WERI-Rb-1 (cell line): ENCODE measurements around the gene SKAP1.

Source experiments
- DNase-seq: peaks from one replicate; pipeline ENCODE4 v3.0.0-alpha.2; 2020
- H3K27ac ChIP-seq: fragments of 250-450 bp; sonication (Bioruptor Pico); 2 replicates; pipeline ENCODE4 v1.5.1; 2020; ENCODE audit warnings: mild to moderate bottlenecking, moderate library complexity
- H3K27me3 ChIP-seq: fragments of 250-450 bp; sonication (Bioruptor Pico); 2 replicates; pipeline ENCODE4 v1.5.1; 2021; ENCODE audit warnings: mild to moderate bottlenecking, low read depth, moderate library complexity; ENCODE audit not compliant: insufficient read depth, severe bottlenecking
- H3K36me3 ChIP-seq: fragments of 250-450 bp; sonication (Bioruptor Pico); 2 replicates; pipeline ENCODE4 v1.5.1; 2020; ENCODE audit warnings: mild to moderate bottlenecking, moderate library complexity
- H3K4me3 ChIP-seq: 2 replicates; pipeline ENCODE4 v1.5.1; 2011; ENCODE audit warnings: low read depth, mild to moderate bottlenecking, control low read depth, low read length
- H3K9me3 ChIP-seq: fragments of 250-450 bp; sonication (Bioruptor Pico); 2 replicates; pipeline ENCODE4 v1.5.1; 2021; ENCODE audit warnings: mild to moderate bottlenecking, moderate library complexity; ENCODE audit not compliant: severe bottlenecking
- CTCF ChIP-seq: IDR thresholded peaks from 2 replicates; pipeline ENCODE4 v1.5.1; 2011; ENCODE audit warnings: low read depth, mild to moderate bottlenecking, control low read depth, inconsistent platforms, low read length

SKAP1 gene

DNA sequence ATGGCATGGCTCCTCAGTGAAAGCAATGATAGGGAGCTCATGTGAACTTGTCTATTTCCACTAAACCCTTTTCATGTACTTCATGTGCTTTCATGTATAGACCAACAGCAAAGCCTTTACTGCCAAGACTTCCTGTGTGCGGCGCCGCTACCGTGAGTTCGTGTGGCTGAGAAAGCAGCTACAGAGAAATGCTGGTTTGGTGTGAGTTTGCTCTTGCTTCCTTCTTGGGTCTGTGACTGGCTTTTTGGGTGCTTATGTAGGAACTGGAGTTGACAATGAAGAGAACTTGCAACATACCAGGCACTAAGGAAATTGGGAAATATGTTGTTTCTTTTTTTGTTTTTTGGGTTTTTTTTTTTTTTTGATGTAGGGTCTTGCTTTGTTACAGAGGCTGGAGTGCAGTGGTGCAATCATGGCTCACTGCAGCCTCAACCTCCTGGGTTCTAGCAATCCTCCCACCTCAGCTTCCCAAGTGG, 316.8 kb downstream of the SKAP1 start:
- no peaks in the 10 kb centered on the region for H3K27me3 ChIP-seq
- H3K9me3 ChIP-seq: no peaks in the 10 kb centered on the region
- peaks cover 48% of the 10 kb centered on the region for H3K36me3 ChIP-seq
- H3K4me3 ChIP-seq: no peak overlapping the region
- TF ChIP-seq CTCF: no peak
- DNase-seq: no peak
- H3K27ac ChIP-seq: no peak overlapping the region

GRCh38 chr17:48111937-48112241, 318.1 kb downstream of the SKAP1 start:
- Histone ChIP-seq H3K9me3 (no peaks in the 10 kb centered on the region), H3K27ac (no peak overlapping the region), H3K4me3 (no peak overlapping the region), H3K36me3 (peaks cover 34% of the 10 kb centered on the region), H3K27me3 (no peaks in the 10 kb centered on the region)
- TF ChIP-seq CTCF: no peak
- DNase-seq: no peak

DNA sequence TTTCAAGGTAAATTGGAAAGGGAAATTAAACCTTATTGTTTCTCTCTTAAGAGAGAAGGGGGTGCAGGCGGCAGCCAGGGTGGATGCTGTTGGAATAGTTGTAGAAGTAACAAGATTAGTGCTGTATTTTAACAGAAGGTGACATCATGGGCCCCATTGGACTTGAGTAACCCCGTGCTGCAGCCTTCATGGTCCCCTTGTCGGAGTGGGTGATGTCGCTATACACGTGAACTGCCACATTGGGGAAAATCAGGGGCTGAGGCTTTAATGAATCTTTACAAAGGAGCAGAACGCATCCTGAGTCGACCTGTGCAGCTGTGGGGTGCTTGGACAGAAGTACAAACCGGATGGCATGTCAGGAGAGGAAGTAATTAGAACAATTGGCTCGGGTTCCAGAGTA, 319.3 kb downstream of the SKAP1 start:
- no peak for DNase-seq
- Histone ChIP-seq H3K27ac (no peak overlapping the region), H3K4me3 (no peak overlapping the region), H3K27me3 (no peaks in the 10 kb centered on the region), H3K9me3 (no peaks in the 10 kb centered on the region), H3K36me3 (peaks cover 24% of the 10 kb centered on the region)
- TF ChIP-seq CTCF: no peak

GRCh38 chr17:48107137-48108055, 322.6 kb downstream of the SKAP1 start, which contains the start of gene SNX11:
TSS of gene SNX11 (plus strand) at chr17:48107766. CDS start at chr17:48112044, 4,278 bp downstream.
- TF ChIP-seq CTCF: peak; percentile 27; the same call in 1 of the 2 replicates
- no peaks in the 10 kb centered on the region for H3K27me3 ChIP-seq
- peaks cover 5% of the 10 kb centered on the region for H3K9me3 ChIP-seq
- peak within 1 kb of the TSS; percentile 95 for H3K27ac ChIP-seq
- H3K36me3 ChIP-seq: peaks cover 6% of the 10 kb centered on the region
- peak; percentile 97 for DNase-seq
- peak within 1 kb of the TSS; percentile 83 for H3K4me3 ChIP-seq

DNA sequence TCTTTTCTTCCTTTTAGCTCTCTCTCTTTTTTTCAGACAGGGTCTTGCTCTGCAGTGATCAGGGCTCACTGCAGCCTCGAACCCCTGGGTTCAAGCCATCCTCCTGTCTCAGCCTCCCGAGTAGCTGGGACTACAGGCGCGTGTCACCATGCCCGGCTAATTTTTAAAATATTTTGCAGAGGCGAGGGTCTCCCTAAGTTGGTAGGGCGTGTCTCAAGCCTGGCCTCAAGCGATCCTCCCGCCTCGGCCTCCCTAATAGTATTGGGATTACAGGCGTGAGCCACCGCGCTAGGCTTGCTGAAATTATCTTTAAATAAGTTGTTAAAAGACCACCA, 323.2 kb downstream of the SKAP1 start:
- Histone ChIP-seq H3K4me3 (peak overlapping the region; percentile 83), H3K36me3 (no peaks in the 10 kb centered on the region; the same call in 1 of the 2 replicates), H3K27ac (peak overlapping the region; percentile 95), H3K9me3 (peaks cover 5% of the 10 kb centered on the region), H3K27me3 (no peaks in the 10 kb centered on the region)
- DNase-seq: no peak
- TF ChIP-seq CTCF: no peak

DNA sequence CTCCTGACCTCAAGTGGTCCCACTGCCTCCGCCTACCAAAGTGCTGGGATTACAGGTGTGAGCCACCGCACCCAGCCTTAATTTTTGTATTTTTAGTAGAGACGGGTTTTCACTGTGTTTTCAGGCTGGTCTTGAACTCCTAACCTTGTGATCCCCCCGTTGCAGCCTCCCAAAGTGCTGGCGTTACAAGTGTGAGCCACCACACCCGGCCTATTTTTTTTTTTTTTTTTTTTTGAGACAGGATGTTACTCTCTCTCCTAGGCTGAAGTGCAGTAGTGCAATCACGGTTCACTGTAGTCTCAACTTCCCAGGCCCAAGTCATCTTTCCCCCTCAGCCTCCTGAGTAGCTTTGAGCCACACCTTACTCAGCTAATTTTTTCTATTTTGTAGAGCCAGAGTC, 325.6 kb downstream of the SKAP1 start:
- no peak for DNase-seq
- peaks cover 5% of the 10 kb centered on the region for H3K9me3 ChIP-seq
- no peaks in the 10 kb centered on the region for H3K27me3 ChIP-seq
- H3K36me3 ChIP-seq: peaks cover under 1% of the 10 kb centered on the region
- no peak for TF ChIP-seq CTCF
- H3K4me3 ChIP-seq: no peak overlapping the region
- no peak overlapping the region for H3K27ac ChIP-seq
